Measurements from ENCODE around the gene ROCK2. TPM values are rescaled to one million over a fixed set of nuclear protein-coding genes. Genes with fewer than 3 reads are reported as not detected.
"Not testable (repeated sequence)": the region's sequence is repeated elsewhere in the genome, so short reads cannot be mapped to it uniquely, and the experiment has no call there.

ROCK2 gene
- total RNA-seq, 2 donors from 2014 or later = 62.7 to 80.9 TPM

DNA sequence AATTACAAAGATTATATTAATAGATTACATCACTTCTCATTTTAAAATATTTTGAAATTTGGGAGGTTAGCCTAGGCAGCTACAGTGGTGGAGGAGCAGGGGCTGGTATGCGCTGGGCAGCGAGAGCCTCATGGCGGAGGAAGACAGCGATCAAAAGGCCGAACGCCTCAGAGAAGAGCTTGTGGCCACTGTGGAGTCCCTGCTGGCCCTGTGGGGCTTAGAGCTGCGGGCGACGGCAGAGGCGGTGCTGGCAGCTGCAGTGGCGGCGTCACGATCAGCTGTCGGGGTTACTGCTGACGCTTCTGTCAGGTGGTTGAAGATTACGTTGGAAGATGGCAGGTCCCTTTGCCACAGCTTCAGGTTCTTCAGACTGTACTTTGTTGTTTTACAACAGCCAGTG lies 87.4 kb downstream of the ROCK2 start:
- Histone ChIP-seq H3K27me3 (no peaks in the 10 kb centered on the region), H3K36me3 (no peaks in the 10 kb centered on the region), H3K4me3 (no peak overlapping the region), H3K4me1 (peaks cover 4% of the 10 kb centered on the region), H3K27ac (no peak overlapping the region), H3K9ac (ENCODE audit: low read depth in 2 of 2, low read length in 2 of 2) (no peak overlapping the region), H3K9me3 (no peaks in the 10 kb centered on the region)
- TF ChIP-seq, protein P1, sequence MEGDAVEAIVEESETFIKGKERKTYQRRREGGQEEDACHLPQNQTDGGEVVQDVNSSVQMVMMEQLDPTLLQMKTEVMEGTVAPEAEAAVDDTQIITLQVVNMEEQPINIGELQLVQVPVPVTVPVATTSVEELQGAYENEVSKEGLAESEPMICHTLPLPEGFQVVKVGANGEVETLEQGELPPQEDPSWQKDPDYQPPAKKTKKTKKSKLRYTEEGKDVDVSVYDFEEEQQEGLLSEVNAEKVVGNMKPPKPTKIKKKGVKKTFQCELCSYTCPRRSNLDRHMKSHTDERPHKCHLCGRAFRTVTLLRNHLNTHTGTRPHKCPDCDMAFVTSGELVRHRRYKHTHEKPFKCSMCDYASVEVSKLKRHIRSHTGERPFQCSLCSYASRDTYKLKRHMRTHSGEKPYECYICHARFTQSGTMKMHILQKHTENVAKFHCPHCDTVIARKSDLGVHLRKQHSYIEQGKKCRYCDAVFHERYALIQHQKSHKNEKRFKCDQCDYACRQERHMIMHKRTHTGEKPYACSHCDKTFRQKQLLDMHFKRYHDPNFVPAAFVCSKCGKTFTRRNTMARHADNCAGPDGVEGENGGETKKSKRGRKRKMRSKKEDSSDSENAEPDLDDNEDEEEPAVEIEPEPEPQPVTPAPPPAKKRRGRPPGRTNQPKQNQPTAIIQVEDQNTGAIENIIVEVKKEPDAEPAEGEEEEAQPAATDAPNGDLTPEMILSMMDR (IDR thresholded peaks at IDR 0.05) = no peak
- DNase-seq = no peak
- intact Hi-C loops (cut with DNase I) = no loop called here

DNA sequence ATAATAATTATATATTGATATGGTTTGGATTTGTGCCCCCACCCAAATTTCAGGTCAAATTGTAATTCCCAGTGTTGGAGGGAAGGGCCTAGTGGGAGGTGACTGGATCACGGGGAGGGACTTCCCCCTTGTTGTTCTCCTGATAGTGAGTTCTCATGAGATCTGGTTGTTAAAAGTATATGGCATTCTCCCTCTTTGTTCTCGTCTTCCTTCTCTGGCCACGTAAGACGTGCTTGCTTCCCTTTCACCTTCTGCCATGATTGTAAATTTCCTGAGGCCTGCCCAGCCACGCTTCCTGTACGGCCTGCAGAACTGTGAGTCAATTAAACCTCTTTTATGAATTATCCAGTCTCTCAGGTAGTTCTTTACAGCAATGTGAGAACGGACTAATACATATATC lies 88.3 kb downstream of the ROCK2 start:
- Histone ChIP-seq H3K9ac (ENCODE audit: low read depth in 2 of 2, low read length in 2 of 2) (no peak overlapping the region), H3K27ac (no peak overlapping the region), H3K4me3 (no peak overlapping the region), H3K27me3 (no peaks in the 10 kb centered on the region), H3K9me3 (no peaks in the 10 kb centered on the region), H3K4me1 (peaks cover 4% of the 10 kb centered on the region), H3K36me3 (no peaks in the 10 kb centered on the region)
- DNase-seq = no peak
- TF ChIP-seq, protein P1 (IDR thresholded peaks at IDR 0.05) = no peak
- intact Hi-C loops (cut with DNase I) = no loop called here

DNA sequence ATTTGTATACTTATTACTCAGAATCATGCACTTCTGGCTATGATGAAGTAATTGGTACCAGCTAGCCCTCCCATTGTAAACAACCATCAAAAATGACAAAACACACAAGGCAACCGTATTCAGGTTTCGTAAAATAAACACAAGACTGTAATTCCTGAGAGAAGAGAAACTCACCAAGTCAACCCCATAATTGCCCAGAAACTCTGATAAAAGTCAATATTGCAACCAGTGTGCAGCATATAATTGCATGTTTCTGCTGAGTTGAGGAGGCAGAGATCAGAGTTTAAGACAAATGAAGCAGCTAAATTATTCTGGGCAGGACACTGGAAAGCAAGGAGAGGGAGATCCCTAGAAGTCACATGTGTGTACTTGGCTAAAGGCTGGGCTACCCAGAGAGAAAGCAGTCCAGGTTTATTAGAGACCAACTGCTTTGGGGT lies 90.3 kb downstream of the ROCK2 start:
- Histone ChIP-seq H3K27ac (no peak overlapping the region), H3K4me3 (no peak overlapping the region), H3K36me3 (no peaks in the 10 kb centered on the region), H3K9ac (ENCODE audit: low read depth in 2 of 2, low read length in 2 of 2) (no peak overlapping the region), H3K9me3 (no peaks in the 10 kb centered on the region), H3K27me3 (no peaks in the 10 kb centered on the region), H3K4me1 (peaks cover 4% of the 10 kb centered on the region)
- TF ChIP-seq, protein P1 (IDR thresholded peaks at IDR 0.05) = no peak
- intact Hi-C loops (cut with DNase I) = no loop called here
- no peak for DNase-seq

DNA sequence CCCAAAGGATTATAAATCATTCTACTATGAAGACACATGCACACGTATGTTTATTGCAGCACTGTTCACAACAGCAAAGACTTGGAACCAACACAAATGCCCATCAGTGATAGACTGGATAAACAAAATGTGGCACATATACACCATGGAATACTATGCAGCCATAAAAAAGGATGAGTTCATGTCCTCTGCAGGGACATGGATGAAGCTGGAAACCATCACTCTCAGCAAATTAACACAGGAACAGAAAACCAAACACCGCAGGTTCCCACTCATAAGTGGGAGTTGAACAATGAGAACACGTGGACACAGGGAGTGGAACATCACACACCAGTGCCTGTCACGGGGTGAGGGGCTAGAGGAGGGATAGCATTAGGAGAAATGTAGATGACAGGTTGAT lies 92.0 kb downstream of the ROCK2 start:
- H3K4me3 ChIP-seq; intact Hi-C loops (cut with DNase I); H3K9ac ChIP-seq (ENCODE audit: low read depth in 2 of 2, low read length in 2 of 2); DNase-seq; H3K9me3 ChIP-seq; H3K4me1 ChIP-seq; H3K27ac ChIP-seq; H3K27me3 ChIP-seq; H3K36me3 ChIP-seq: not testable (repeated sequence)

DNA sequence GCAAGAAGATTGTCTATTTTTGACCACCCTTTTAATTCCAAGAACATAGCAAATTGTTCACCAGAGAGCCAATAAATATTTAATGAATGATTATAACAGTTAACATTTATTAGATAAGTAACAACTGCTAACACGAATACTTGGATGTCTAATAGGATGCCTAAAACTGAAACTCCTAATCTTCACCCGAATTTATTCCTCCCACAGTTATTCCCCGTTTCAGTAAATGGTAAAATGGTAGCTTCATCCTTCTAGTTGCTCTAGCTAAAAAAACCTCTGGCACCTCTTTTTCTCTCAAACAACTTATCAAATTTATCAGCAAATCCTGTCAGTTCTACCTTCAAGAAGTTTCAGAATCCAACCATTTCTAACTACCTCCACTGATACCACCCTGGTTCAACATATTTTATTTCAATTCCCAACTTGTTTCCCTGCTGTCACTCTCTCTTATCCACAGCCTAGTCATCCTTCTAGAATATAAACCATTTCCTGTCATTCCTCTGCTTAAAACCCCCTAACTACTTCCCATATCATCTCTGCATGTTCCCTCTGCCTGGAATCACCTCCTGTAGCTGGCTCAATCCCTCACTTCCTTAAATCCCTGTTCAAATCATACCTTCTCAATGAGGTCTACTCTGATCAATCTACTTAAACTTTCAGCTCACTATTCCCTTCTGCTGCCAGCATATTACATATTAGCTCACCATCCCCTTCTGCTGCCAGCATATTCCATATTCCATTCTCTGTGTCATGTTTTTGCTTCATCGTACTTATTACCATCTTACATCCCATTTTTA lies 93.8 kb downstream of the ROCK2 start:
- intact Hi-C loops (cut with DNase I) = no loop called here
- no peaks in the 10 kb centered on the region for H3K36me3 ChIP-seq
- H3K9me3 ChIP-seq = no peaks in the 10 kb centered on the region
- H3K27me3 ChIP-seq = no peaks in the 10 kb centered on the region
- TF ChIP-seq, protein P1 (IDR thresholded peaks at IDR 0.05) = no peak
- peaks cover 4% of the 10 kb centered on the region for H3K4me1 ChIP-seq
- H3K9ac ChIP-seq (ENCODE audit: low read depth in 2 of 2, low read length in 2 of 2) = no peak overlapping the region
- no peak for DNase-seq
- H3K4me3 ChIP-seq = no peak overlapping the region
- no peak overlapping the region for H3K27ac ChIP-seq

DNA sequence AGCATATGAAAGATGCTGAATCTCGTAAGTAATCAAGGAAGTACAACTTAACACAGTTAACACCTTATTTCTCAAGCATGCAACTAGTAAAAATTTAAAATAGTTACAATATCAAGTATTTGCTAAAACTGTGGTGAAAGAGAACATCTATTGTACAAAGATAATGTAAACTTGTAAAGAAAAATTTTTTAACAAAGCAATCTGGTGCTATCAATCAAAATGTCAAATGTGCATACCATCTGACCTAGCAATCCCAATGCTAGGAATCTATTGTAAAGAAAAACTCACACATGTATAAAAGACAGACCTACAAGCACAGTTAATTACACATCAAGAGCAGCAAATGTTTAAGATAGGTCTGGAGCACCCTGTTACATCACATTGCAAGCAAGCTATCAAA lies 99.1 kb downstream of the ROCK2 start:
- no peak overlapping the region for H3K27ac ChIP-seq
- TF ChIP-seq, protein P1 (IDR thresholded peaks at IDR 0.05) = no peak
- no peaks in the 10 kb centered on the region for H3K36me3 ChIP-seq
- H3K4me1 ChIP-seq = no peaks in the 10 kb centered on the region
- no peaks in the 10 kb centered on the region for H3K27me3 ChIP-seq
- H3K9me3 ChIP-seq = no peaks in the 10 kb centered on the region
- no peak overlapping the region for H3K9ac ChIP-seq (ENCODE audit: low read depth in 2 of 2, low read length in 2 of 2)
- intact Hi-C loops (cut with DNase I) = no loop called here
- H3K4me3 ChIP-seq = no peak overlapping the region
- DNase-seq = no peak

Measured in colonic mucosa (tissue), 4 donors.